ENCODE results near the gene USO1.

The USO1 gene

DNA sequence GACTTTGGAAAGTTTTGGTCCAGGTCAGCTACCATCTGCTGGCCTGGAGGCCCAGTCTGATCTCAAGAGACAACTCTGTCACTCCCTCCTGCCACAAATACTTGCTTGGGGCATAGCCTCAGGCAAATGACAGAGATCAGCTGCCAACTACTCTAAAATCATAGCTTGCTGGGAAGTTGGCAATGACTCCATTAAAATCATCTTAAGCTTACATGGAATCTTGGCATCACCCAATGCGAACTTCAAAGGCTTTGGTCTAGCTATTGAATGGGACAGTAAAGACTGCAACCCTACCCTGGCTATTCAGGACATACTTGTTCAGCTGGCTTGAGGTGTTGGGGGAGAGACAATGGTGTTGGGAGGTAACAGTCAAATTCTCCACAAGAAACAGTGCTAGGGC is 7.0 kb upstream of the USO1 start:
- TF ChIP-seq EZH2 (IDR thresholded peaks at IDR 0.05; ENCODE audit: borderline replicate concordance, low read depth, low read length, severe bottlenecking): no peak
- TF ChIP-seq, protein P1, sequence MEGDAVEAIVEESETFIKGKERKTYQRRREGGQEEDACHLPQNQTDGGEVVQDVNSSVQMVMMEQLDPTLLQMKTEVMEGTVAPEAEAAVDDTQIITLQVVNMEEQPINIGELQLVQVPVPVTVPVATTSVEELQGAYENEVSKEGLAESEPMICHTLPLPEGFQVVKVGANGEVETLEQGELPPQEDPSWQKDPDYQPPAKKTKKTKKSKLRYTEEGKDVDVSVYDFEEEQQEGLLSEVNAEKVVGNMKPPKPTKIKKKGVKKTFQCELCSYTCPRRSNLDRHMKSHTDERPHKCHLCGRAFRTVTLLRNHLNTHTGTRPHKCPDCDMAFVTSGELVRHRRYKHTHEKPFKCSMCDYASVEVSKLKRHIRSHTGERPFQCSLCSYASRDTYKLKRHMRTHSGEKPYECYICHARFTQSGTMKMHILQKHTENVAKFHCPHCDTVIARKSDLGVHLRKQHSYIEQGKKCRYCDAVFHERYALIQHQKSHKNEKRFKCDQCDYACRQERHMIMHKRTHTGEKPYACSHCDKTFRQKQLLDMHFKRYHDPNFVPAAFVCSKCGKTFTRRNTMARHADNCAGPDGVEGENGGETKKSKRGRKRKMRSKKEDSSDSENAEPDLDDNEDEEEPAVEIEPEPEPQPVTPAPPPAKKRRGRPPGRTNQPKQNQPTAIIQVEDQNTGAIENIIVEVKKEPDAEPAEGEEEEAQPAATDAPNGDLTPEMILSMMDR (IDR thresholded peaks at IDR 0.05; ENCODE audit: borderline replicate concordance, extremely low read depth, low read length, poor library complexity, severe bottlenecking): no peak
- Histone ChIP-seq H3K4me3 (ENCODE audit: low read depth in 1 of 2, low read length in 2 of 2) (no peak overlapping the region), H3K36me3 (ENCODE audit: insufficient read depth, low read length) (no peaks in the 10 kb centered on the region; the same call in 1 of the 2 replicates)

DNA sequence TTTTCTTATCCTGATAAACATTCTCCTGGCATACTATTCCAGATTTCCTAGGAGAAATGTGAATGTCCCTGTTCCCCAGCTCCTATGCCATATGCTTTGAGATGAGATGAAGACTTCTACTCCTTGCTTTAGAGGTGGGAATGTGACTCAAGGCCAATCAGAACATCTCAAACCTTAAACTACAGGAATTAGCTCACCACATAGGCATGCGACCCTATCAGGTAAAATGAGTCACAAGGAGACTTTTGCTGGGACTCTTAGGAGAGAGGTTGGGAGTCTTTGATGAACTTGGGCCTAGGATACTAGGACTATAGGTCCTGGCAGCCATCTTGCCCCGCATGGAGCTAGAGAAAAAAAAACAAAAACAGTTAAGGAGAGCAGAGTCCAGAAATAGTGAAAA is 5.8 kb upstream of the USO1 start:
- Histone ChIP-seq H3K36me3 (ENCODE audit: insufficient read depth, low read length) (no peaks in the 10 kb centered on the region; the same call in 1 of the 2 replicates), H3K4me2 (ENCODE audit: insufficient read depth, low read length) (no peak overlapping the region), H4K20me1 (ENCODE audit: insufficient read depth, low read length) (no peaks in the 10 kb centered on the region), H3K4me1 (ENCODE audit: insufficient read depth, low read length) (peaks cover 16% of the 10 kb centered on the region), H3K27me3 (ENCODE audit: insufficient read depth, low read length, poor library complexity) (no peaks in the 10 kb centered on the region), H3K9ac (ENCODE audit: low read depth, low read length) (no peak overlapping the region), H3K27ac (ENCODE audit: low read length) (no peak overlapping the region), H3K4me3 (ENCODE audit: low read depth in 1 of 2, low read length in 2 of 2) (no peak overlapping the region), H3K9me3 (ENCODE audit: insufficient read depth, low read length, severe bottlenecking) (no peaks in the 10 kb centered on the region), H2AFZ (ENCODE audit: low read depth, low read length) (no peak overlapping the region), H3K79me2 (ENCODE audit: insufficient read depth, low read length) (peaks cover 16% of the 10 kb centered on the region)
- no peak for ATAC-seq (ENCODE audit: insufficient read depth, low read depth)
- DNase-seq: no peak
- TF ChIP-seq, protein P1 (IDR thresholded peaks at IDR 0.05; ENCODE audit: borderline replicate concordance, extremely low read depth, low read length, poor library complexity, severe bottlenecking): no peak
- TF ChIP-seq EZH2 (IDR thresholded peaks at IDR 0.05; ENCODE audit: borderline replicate concordance, low read depth, low read length, severe bottlenecking): no peak

More for the DNA sequence above, 7.0 kb upstream of the USO1 start:
- DNase-seq (no peak), ATAC-seq (ENCODE audit: insufficient read depth, low read depth) (no peak)
- Histone ChIP-seq H3K4me1 (ENCODE audit: insufficient read depth, low read length) (peaks cover 5% of the 10 kb centered on the region; the same call in 1 of the 2 replicates), H4K20me1 (ENCODE audit: insufficient read depth, low read length) (no peaks in the 10 kb centered on the region), H3K9me3 (ENCODE audit: insufficient read depth, low read length, severe bottlenecking) (no peaks in the 10 kb centered on the region), H2AFZ (ENCODE audit: low read depth, low read length) (no peak overlapping the region), H3K9ac (ENCODE audit: low read depth, low read length) (no peak overlapping the region), H3K4me2 (ENCODE audit: insufficient read depth, low read length) (no peak overlapping the region), H3K27me3 (ENCODE audit: insufficient read depth, low read length, poor library complexity) (no peaks in the 10 kb centered on the region), H3K27ac (ENCODE audit: low read length) (no peak overlapping the region), H3K79me2 (ENCODE audit: insufficient read depth, low read length) (peaks cover 7% of the 10 kb centered on the region; the same call in 1 of the 2 replicates)

DNA sequence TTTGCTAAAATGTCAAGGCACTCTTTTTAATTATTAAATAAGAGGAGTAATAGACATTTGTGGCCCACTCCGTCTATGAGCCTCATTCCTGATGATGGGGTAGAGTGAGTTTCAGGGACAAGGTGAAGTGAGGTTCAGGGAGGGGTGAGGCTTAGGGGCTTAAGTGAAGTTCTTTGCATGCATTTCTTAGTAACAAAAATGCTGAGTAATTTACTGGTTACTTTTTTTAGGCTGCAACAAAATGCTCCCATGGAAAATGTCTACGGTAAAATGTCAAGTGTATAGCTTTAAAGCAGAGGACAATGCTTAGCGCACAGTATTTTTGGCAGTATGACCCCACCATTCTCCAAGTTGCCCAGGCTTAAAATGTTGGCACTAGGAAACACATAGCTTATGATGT is 2.0 kb upstream of the USO1 start:
- H3K9ac ChIP-seq (ENCODE audit: low read depth, low read length): no peak overlapping the region
- H3K27ac ChIP-seq (ENCODE audit: low read length): no peak overlapping the region
- no peaks in the 10 kb centered on the region for H3K27me3 ChIP-seq (ENCODE audit: insufficient read depth, low read length, poor library complexity)
- H3K4me3 ChIP-seq (ENCODE audit: low read depth in 1 of 2, low read length in 2 of 2): no peak overlapping the region
- H3K9me3 ChIP-seq (ENCODE audit: insufficient read depth, low read length, severe bottlenecking): no peaks in the 10 kb centered on the region
- ATAC-seq (ENCODE audit: insufficient read depth, low read depth) (no peak), DNase-seq (no peak)
- H3K4me1 ChIP-seq (ENCODE audit: insufficient read depth, low read length): peaks cover 43% of the 10 kb centered on the region
- peaks cover 46% of the 10 kb centered on the region for H3K79me2 ChIP-seq (ENCODE audit: insufficient read depth, low read length)
- TF ChIP-seq, protein P1 (IDR thresholded peaks at IDR 0.05; ENCODE audit: borderline replicate concordance, extremely low read depth, low read length, poor library complexity, severe bottlenecking): no peak
- TF ChIP-seq EZH2 (IDR thresholded peaks at IDR 0.05; ENCODE audit: borderline replicate concordance, low read depth, low read length, severe bottlenecking): no peak
- H4K20me1 ChIP-seq (ENCODE audit: insufficient read depth, low read length): 0 out of 2 replicates have a peak, but pooled peaks cover 4% of the 10 kb centered on the region
- no peak overlapping the region for H2AFZ ChIP-seq (ENCODE audit: low read depth, low read length)
- peak overlapping the region; percentile 79; the same call in 1 of the 2 replicates for H3K4me2 ChIP-seq (ENCODE audit: insufficient read depth, low read length)
- no peaks in the 10 kb centered on the region; the same call in 1 of the 2 replicates for H3K36me3 ChIP-seq (ENCODE audit: insufficient read depth, low read length)
